B cell (primary cell): ENCODE measurements around the gene TRPC6.

ENCODE experiments used
- CTCF ChIP-seq: fragments of 200-600 bp; IDR thresholded peaks from one replicate; pipeline ENCODE4 v1.8.0; 2022; ENCODE audit warnings: antibody characterized with exemption, mild to moderate bottlenecking
- EZH2 ChIP-seq: IDR thresholded peaks from 2 replicates; pipeline ENCODE4 v1.6.1; 2012; ENCODE audit warnings: borderline replicate concordance, low read depth, mild to moderate bottlenecking, moderate library complexity, low read length; ENCODE audit not compliant: insufficient read depth, poor library complexity, severe bottlenecking

- TF ChIP-seq EZH2 (no peak), CTCF (no peak)
Measured at GRCh38 chr11:101617735-101618332, 34.0 kb upstream of the TRPC6 start.
